Suprapubic skin (tissue), 4 donors: Measurements from ENCODE around the gene MARCKSL1. TPM values are rescaled to one million over a fixed set of nuclear protein-coding genes. Genes with fewer than 3 reads are reported as not detected.

Source experiments
- DNase-seq, 2 donors: peaks; one replicate each; pipeline ENCODE4 v3.0.0-alpha.2; 2019; ENCODE audit warnings: low spot score in 2 of 2
- H3K27ac ChIP-seq: fragments of 200-600 bp; sonication (generic); one replicate; pipeline ENCODE4 v1.5.1; 2019
- H3K27me3 ChIP-seq: fragments of 200-600 bp; sonication (generic); one replicate; pipeline ENCODE4 v1.5.1; 2019
- H3K36me3 ChIP-seq: fragments of 200-600 bp; sonication (generic); one replicate; pipeline ENCODE4 v1.5.1; 2019
- H3K4me1 ChIP-seq: fragments of 200-600 bp; sonication (generic); one replicate; pipeline ENCODE4 v1.5.1; 2019
- H3K4me3 ChIP-seq: fragments of 200-600 bp; sonication (generic); one replicate; pipeline ENCODE4 v1.5.1; 2019; ENCODE audit warnings: mild to moderate bottlenecking
- H3K9me3 ChIP-seq: fragments of 200-600 bp; sonication (generic); one replicate; pipeline ENCODE4 v1.5.1; 2019
- CTCF ChIP-seq, 2 donors: fragments of 200-600 bp in 1 of 2; fragments of 450-650 bp in 1 of 2; sonication (generic) in 1 of 2; IDR thresholded peaks; one replicate each; pipeline ENCODE4 v1.5.1; 2016 to 2019; ENCODE audit warnings: antibody characterized with exemption in 2 of 2, mild to moderate bottlenecking in 1 of 2, moderate library complexity in 1 of 2
- EP300 ChIP-seq: sonication (generic); formaldehyde crosslinking; IDR thresholded peaks from one replicate; pipeline ENCODE4 v1.6.1; 2017; ENCODE audit warnings: antibody characterized with exemption
- POLR2A ChIP-seq, 2 donors: fragments of 450-650 bp; IDR thresholded peaks; one replicate each; pipeline ENCODE4 v1.6.1; 2017; ENCODE audit warnings: antibody characterized with exemption in 2 of 2, mild to moderate bottlenecking in 2 of 2, moderate library complexity in 2 of 2
- POLR2AphosphoS5 ChIP-seq, 3 donors: sonication (generic); formaldehyde crosslinking; IDR thresholded peaks; one replicate each; pipeline ENCODE4 v1.6.1; 2017; ENCODE audit warnings: antibody characterized with exemption in 3 of 3
- WGBS: methylation state at CpG from one replicate; pipeline ENCODE4 v1.1.5; 2018; 5-methylcytosine and 5-hydroxymethylcytosine counted together
- total RNA-seq, 4 donors: library from RNA; depleted of rRNA; stranded (reverse); fragments of >200 nt; gene quantifications; one replicate each; pipeline ENCODE4 v1.1.0, GENCODE V29; 2016

The MARCKSL1 gene
- total RNA-seq, 4 donors from 2014 or later: 12.8 to 25.1 (median 19.3) TPM

DNA sequence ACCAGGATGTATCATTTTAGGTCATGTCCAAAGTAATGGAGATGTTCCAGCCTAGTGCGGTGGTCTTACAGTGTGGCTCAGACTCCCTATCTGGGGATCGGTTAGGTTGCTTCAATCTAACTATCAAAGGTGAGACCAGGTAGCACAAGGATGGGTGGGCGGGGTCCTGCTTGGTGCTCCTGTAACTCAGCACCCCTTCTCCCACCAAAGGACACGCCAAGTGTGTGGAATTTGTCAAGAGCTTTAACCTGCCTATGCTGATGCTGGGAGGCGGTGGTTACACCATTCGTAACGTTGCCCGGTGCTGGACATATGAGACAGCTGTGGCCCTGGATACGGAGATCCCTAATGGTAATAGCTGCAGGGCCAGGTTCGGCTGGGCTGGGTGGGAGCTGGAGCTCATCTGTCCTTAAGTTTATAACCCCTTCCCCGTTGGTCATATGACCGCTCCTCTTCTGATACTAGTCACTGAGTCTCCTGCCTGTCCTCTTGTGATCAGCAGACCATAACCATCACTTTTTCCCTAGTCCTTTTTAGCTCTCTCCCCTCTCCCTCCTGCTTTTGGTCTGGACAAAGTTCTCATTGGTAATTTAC, 5.4 kb downstream of the MARCKSL1 start:
- WGBS: 91% methylated on average over 11 of the region's 12 CpGs
- DNase-seq: no peak
- H3K4me3 ChIP-seq: no peak overlapping the region
- H3K27me3 ChIP-seq: no peaks in the 10 kb centered on the region
- H3K4me1 ChIP-seq: peaks cover 43% of the 10 kb centered on the region
- peaks cover 67% of the 10 kb centered on the region for H3K36me3 ChIP-seq
- H3K9me3 ChIP-seq: no peaks in the 10 kb centered on the region
- no peak for TF ChIP-seq POLR2AphosphoS5 (IDR thresholded peaks at IDR 0.05)
- TF ChIP-seq CTCF (IDR thresholded peaks at IDR 0.05): no peak
- TF ChIP-seq POLR2A (IDR thresholded peaks at IDR 0.05): no peak
- no peak for TF ChIP-seq EP300
- no peak overlapping the region for H3K27ac ChIP-seq

DNA sequence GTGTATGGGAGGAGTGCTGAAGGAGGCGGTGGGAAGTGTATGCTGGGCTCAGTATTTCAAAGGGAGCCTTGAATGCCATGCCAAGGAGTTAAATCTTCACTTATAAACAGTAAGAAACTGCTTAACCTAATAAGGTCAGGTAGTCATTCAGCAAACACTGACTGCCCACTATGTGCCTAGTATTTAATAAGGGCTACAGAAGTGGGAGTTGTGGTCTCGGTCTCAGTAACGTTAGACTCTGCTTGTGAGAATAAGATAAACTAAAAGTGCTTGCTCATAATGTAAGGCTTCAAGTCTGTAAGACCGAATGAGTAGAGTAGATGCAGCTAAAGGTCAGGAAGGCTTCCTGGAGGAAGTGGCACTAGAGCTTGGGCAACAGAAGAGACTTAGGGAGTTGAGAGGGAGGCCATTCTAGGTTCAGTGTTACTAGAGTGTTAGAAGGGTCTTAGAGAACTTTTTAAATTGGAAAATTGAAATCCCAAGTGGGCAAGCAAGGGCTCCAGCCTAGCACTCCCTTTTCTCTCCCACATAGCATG, 6.0 kb downstream of the MARCKSL1 start:
- no peaks in the 10 kb centered on the region for H3K27me3 ChIP-seq
- DNase-seq: no peak
- H3K36me3 ChIP-seq: peaks cover 69% of the 10 kb centered on the region
- no peaks in the 10 kb centered on the region for H3K9me3 ChIP-seq
- H3K4me3 ChIP-seq: no peak overlapping the region
- 91% methylated on average over 4 of the region's 4 CpGs for WGBS
- TF ChIP-seq POLR2AphosphoS5 (IDR thresholded peaks at IDR 0.05): no peak
- no peak for TF ChIP-seq CTCF (IDR thresholded peaks at IDR 0.05)
- TF ChIP-seq POLR2A (IDR thresholded peaks at IDR 0.05): no peak
- TF ChIP-seq EP300: no peak
- H3K27ac ChIP-seq: no peak overlapping the region
- H3K4me1 ChIP-seq: peaks cover 36% of the 10 kb centered on the region

DNA sequence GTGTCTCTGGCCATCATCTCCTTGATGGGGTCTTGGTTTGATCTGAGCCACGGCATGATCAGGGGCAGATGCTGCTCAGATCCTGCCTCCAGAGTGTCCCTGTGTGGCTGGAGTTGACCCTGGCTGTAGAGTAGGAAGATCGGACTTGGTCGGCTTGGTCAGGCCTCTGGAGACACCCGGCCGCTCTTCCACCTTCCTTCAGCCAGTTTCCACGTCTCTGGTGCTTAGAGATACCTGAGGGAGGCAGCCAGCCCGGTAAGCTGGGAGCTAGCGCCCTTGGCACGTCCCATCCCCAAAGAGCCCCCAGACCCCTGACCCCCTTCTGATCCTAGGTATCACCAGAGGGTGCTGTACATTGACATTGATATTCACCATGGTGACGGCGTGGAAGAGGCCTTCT, 8.8 kb downstream of the MARCKSL1 start:
- Histone ChIP-seq H3K36me3 (peaks cover 73% of the 10 kb centered on the region), H3K4me1 (peaks cover 10% of the 10 kb centered on the region), H3K27ac (no peak overlapping the region), H3K27me3 (no peaks in the 10 kb centered on the region), H3K4me3 (no peak overlapping the region), H3K9me3 (no peaks in the 10 kb centered on the region)
- 98% methylated on average over 6 of the region's 11 CpGs for WGBS
- DNase-seq: no peak
- TF ChIP-seq POLR2A (IDR thresholded peaks at IDR 0.05) (no peak), CTCF (IDR thresholded peaks at IDR 0.05) (no peak), POLR2AphosphoS5 (IDR thresholded peaks at IDR 0.05) (no peak), EP300 (no peak)

GRCh38 chr1:32321712-32322291, 14.2 kb downstream of the MARCKSL1 start:
- TF ChIP-seq POLR2AphosphoS5 (IDR thresholded peaks at IDR 0.05) (no peak), CTCF (IDR thresholded peaks at IDR 0.05) (no peak), EP300 (no peak), POLR2A (IDR thresholded peaks at IDR 0.05) (no peak)
- peaks cover 35% of the 10 kb centered on the region for H3K36me3 ChIP-seq
- H3K4me3 ChIP-seq: no peak overlapping the region
- WGBS: 60% methylated on average over 5 of the region's 5 CpGs
- H3K9me3 ChIP-seq: no peaks in the 10 kb centered on the region
- H3K4me1 ChIP-seq: no peaks in the 10 kb centered on the region
- no peak overlapping the region for H3K27ac ChIP-seq
- no peak for DNase-seq
- H3K27me3 ChIP-seq: no peaks in the 10 kb centered on the region

DNA sequence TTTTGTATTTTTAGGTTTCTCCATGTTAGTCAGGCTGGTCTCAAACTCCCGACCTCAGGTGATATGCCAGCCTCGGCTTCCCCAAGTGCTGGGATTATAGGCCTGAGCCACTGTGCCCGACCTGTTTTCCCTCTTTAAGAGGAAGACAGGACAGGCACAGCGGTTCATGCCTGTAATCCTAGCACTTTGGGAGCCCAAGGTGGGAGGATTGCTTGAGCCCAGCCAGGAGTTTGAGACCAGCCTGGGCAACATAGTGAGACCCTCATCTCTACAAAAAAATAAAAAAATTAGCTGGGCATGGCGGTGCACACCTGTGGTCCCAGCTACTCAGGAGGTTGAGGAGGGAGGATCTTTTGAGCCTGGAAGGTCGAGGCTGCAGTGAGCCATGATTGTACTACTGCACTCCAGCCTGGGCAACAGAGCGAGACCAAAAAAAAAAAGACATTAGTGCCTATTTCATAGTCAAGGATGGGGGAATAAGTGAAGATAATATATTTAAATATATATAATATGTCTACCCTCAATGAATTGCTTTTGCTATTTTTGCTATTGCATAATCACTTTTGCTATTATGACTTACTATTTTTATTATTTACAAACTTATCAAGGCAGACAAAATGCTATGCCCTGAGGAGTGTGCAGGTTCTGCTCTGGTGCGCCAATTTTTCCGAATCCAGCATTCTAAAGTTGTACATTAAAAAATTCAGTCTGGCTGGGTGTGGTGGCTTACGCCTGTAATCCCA, 17.7 kb downstream of the MARCKSL1 start:
- no peaks in the 10 kb centered on the region for H3K9me3 ChIP-seq
- DNase-seq: no peak
- peaks cover 26% of the 10 kb centered on the region for H3K36me3 ChIP-seq
- WGBS: 95% methylated on average over 10 of the region's 10 CpGs
- no peaks in the 10 kb centered on the region for H3K4me1 ChIP-seq
- no peak overlapping the region for H3K27ac ChIP-seq
- no peak for TF ChIP-seq EP300
- TF ChIP-seq CTCF (IDR thresholded peaks at IDR 0.05): no peak
- TF ChIP-seq POLR2A (IDR thresholded peaks at IDR 0.05): no peak
- no peak for TF ChIP-seq POLR2AphosphoS5 (IDR thresholded peaks at IDR 0.05)
- no peaks in the 10 kb centered on the region for H3K27me3 ChIP-seq
- no peak overlapping the region for H3K4me3 ChIP-seq
